Brain microvascular endothelial cell (primary cell): Measurements from ENCODE around the gene DOCK10.

ENCODE experiments used
- DNase-seq: peaks from one replicate; pipeline ENCODE4 v3.0.0-alpha.2; 2020
- H3K27ac ChIP-seq: fragments of 250-450 bp; sonication (Bioruptor Pico); 2 replicates; pipeline ENCODE4 v1.5.1; 2020; ENCODE audit warnings: mild to moderate bottlenecking, moderate library complexity
- H3K27me3 ChIP-seq: fragments of 250-450 bp; sonication (Bioruptor Pico); replicated peaks from 2 replicates; pipeline ENCODE4 v1.5.1; 2020; ENCODE audit warnings: mild to moderate bottlenecking
- H3K36me3 ChIP-seq: fragments of 250-450 bp; sonication (Bioruptor Pico); replicated peaks from 2 replicates; pipeline ENCODE4 v1.5.1; 2020; ENCODE audit warnings: mild to moderate bottlenecking
- H3K4me3 ChIP-seq: 2 replicates; pipeline ENCODE4 v1.5.1; 2011; ENCODE audit warnings: low read depth, mild to moderate bottlenecking, control low read depth, low read length, moderate library complexity
- in situ Hi-C: cut with HindIII; loops from 2 replicates; pipeline ENCODE4 v1.10.0; 2017; ENCODE audit warnings: low sequenced_read_pairs, low pct_ligation_motif_present
- TF ChIP-seq, protein P1 (sequence below): IDR thresholded peaks from 2 replicates; pipeline ENCODE4 v1.5.1; 2011; ENCODE audit warnings: low read depth, mild to moderate bottlenecking, moderate library complexity, low read length, control low read depth, inconsistent platforms; ENCODE audit errors: missing control alignments

DOCK10 gene

DNA sequence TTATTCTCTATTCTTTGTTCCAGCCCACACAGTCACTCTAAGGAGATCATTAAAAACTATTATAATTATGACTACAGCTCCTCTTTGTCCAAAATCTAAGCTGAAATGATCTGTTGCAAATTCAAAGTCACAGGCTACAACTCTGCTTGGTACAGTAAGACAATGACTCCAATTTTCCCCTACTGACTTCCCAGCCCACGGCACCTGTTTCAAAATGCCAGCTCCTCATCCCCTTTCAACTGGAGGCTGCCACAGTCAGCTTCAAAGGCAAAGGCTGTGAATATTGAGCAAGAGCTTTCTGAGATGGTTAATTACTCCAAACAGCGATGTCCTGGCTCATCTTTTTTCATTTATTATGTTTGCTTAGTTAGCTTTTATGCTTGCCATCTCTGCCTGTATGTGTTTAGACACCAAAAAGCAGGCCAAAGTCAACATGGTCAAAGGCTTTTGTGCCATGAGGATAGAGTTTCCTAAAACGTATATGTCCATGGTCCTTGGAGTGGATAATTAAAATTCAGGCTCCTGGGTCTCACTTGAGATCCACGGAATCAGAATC is 141.1 kb downstream of the DOCK10 start:
- TF ChIP-seq, protein P1, sequence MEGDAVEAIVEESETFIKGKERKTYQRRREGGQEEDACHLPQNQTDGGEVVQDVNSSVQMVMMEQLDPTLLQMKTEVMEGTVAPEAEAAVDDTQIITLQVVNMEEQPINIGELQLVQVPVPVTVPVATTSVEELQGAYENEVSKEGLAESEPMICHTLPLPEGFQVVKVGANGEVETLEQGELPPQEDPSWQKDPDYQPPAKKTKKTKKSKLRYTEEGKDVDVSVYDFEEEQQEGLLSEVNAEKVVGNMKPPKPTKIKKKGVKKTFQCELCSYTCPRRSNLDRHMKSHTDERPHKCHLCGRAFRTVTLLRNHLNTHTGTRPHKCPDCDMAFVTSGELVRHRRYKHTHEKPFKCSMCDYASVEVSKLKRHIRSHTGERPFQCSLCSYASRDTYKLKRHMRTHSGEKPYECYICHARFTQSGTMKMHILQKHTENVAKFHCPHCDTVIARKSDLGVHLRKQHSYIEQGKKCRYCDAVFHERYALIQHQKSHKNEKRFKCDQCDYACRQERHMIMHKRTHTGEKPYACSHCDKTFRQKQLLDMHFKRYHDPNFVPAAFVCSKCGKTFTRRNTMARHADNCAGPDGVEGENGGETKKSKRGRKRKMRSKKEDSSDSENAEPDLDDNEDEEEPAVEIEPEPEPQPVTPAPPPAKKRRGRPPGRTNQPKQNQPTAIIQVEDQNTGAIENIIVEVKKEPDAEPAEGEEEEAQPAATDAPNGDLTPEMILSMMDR, result no peak
- Histone ChIP-seq H3K4me3 (no peak overlapping the region), H3K36me3 (no peaks in the 10 kb centered on the region), H3K27me3 (no peaks in the 10 kb centered on the region), H3K27ac (no peak overlapping the region)
- no peak for DNase-seq
- in situ Hi-C loops, result no loop called here

DNA sequence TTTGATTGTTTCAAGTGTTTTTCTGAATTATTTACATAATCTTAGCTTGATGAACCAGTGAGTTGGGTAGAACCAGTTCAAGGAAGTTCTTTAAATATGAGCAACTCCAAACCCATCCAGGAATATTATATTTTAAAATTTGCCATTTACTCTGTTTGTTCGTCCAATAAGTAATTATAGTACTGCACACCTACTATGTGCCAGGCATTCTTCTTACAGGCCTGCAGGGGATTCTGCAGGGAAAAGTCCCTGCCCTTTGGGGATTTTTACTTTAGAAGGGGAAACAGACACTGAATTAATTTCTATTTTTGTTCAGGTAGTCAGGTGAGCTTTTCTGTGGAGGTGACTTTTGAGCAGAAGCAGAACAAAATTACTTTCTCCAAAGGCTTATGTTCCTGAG is 146.9 kb downstream of the DOCK10 start:
- TF ChIP-seq, protein P1, result no peak
- no peak overlapping the region for H3K4me3 ChIP-seq
- H3K27me3 ChIP-seq, result no peaks in the 10 kb centered on the region
- no peak for DNase-seq
- no peak overlapping the region for H3K27ac ChIP-seq
- peaks cover 4% of the 10 kb centered on the region for H3K36me3 ChIP-seq
- in situ Hi-C loops, result no loop called here

DNA sequence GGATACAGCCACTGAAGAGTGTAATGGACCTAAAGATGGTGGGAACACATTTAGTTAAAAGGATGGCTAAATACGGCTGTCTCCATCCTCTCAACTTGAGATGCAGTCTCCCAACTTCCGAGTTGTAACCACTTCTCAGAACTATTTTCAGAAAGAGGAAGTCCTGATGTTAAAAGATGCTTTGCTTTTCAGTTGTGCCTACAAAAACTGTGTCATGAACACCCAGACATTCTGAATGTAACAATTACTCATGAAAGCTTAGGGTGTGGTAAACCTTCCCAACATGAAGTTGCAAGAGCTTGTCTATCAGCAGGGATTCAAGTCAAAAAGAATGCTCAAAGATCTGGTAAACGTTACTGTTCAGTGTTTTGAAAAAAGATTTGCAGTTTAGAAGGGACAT is 147.9 kb downstream of the DOCK10 start:
- H3K27ac ChIP-seq, result no peak overlapping the region
- TF ChIP-seq, protein P1, result no peak
- no peaks in the 10 kb centered on the region for H3K27me3 ChIP-seq
- H3K4me3 ChIP-seq, result no peak overlapping the region
- DNase-seq, result no peak
- peaks cover 4% of the 10 kb centered on the region for H3K36me3 ChIP-seq
- in situ Hi-C loops, result no loop called here

DNA sequence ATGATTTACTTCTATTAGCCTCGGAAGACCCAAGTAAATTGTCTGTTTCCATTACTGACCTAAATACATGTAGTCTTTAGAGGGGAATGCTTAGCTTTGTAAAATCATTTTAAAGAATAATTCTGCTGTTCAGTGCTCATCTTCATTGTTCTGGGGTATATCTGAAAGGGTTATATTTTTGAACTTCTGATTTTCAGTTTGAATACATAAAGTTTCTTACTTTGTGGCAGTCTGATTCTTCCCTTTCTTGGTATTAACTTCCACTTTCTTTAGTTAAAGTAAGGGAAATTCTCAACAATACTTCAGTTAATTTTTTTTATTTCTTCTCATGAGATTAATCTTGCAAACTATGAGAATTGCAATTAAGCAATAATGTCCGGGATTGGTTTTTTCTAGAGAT is 148.4 kb downstream of the DOCK10 start:
- Histone ChIP-seq H3K27ac (no peak overlapping the region), H3K36me3 (peaks cover 4% of the 10 kb centered on the region), H3K27me3 (no peaks in the 10 kb centered on the region), H3K4me3 (no peak overlapping the region)
- DNase-seq, result no peak
- in situ Hi-C loops, result no loop called here
- TF ChIP-seq, protein P1, result no peak

DNA sequence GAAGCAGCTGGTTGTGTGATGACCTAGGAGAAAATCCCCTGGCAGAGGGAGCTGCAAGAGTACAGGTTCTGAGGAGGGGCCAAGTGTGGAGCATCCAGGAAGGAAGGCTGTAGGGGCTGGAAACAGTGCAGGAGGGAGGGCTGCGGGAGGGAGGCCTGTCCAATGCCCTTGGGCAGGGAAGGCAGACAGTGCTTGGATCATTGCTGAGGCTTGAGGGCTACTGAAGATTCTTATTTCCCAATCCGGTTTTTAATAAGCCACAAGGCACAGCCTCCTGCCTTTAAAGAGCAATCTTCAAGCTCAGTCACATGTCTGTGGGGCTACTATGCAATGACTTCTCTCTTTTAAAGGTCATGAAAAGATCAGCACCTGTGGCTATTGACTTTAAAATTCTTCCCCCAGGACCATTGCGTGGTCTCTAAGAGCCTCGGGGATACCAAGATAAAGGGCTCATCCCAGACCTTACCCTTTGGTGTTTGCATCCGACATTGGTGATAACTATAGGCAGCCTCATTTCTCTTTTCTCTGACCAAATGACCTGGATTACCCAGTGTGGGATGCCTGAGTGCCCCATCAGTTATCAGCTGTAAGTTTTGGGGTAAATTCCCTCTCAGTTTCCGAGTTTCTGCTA is 149.6 kb downstream of the DOCK10 start:
- peaks cover 4% of the 10 kb centered on the region for H3K36me3 ChIP-seq
- no peak for DNase-seq
- in situ Hi-C loops, result no loop called here
- no peak overlapping the region for H3K27ac ChIP-seq
- TF ChIP-seq, protein P1, result no peak
- H3K27me3 ChIP-seq, result no peaks in the 10 kb centered on the region
- no peak overlapping the region for H3K4me3 ChIP-seq

DNA sequence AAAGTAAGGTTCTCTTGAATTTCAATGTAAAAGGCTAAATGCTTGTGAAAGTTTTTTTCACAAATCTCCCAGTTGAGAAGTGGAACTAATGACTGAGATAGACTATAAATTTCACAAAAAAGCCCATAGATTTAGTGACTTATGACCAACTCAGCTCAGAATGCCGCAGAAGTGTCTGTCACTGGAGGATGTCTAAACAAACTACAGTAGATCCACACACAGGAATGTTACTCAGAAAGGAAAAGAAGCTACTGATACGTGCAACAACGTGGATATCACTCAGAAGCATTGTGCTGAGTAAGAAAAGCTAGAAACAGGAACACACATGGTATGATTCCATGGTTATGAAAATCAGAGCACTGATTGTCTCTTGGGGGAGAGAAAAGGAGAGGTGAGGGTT is 151.9 kb downstream of the DOCK10 start:
- DNase-seq, result peak; percentile 20
- Histone ChIP-seq H3K36me3 (peaks cover 4% of the 10 kb centered on the region), H3K27ac (no peak overlapping the region), H3K4me3 (no peak overlapping the region), H3K27me3 (no peaks in the 10 kb centered on the region)
- TF ChIP-seq, protein P1, result no peak
- in situ Hi-C loops, result no loop called here
